ENCODE data around the gene PRDM16.

- TF ChIP-seq CTCF (conservative IDR thresholded peaks at IDR 0.05 in 1 of 2, IDR thresholded peaks at IDR 0.05 in 1 of 2; ENCODE audit: extremely low read depth in 1 of 2, insufficient read depth in 1 of 2, low read depth in 1 of 2, low read length in 2 of 2) (no peak), EZH2 (IDR thresholded peaks at IDR 0.05; ENCODE audit: borderline replicate concordance, low read length) (no peak)
These were observed 6.9 kb upstream of the PRDM16 start for GRCh38 chr1:3061981-3062615.
